ES-I3 (cell line): Measurements from ENCODE around the gene LRP1B.

ENCODE experiments used
- H3K36me3 ChIP-seq: 2 replicates; pipeline ENCODE4 v1.6.1; 2013; ENCODE audit warnings: mild to moderate bottlenecking, low read length, control low read depth, moderate library complexity; ENCODE audit not compliant: insufficient read depth
- H3K4me1 ChIP-seq: 2 replicates; pipeline ENCODE4 v1.6.1; 2013; ENCODE audit warnings: mild to moderate bottlenecking, control low read depth, low read length; ENCODE audit not compliant: insufficient read depth
- H3K9ac ChIP-seq: 2 replicates; pipeline ENCODE4 v1.6.1; 2013; ENCODE audit warnings: low read depth, mild to moderate bottlenecking, low read length, moderate library complexity
- H3K9me3 ChIP-seq: 2 replicates; pipeline ENCODE4 v1.6.1; 2013; ENCODE audit warnings: mild to moderate bottlenecking, low read length, moderate library complexity; ENCODE audit not compliant: control insufficient read depth, insufficient read depth

The LRP1B gene

DNA sequence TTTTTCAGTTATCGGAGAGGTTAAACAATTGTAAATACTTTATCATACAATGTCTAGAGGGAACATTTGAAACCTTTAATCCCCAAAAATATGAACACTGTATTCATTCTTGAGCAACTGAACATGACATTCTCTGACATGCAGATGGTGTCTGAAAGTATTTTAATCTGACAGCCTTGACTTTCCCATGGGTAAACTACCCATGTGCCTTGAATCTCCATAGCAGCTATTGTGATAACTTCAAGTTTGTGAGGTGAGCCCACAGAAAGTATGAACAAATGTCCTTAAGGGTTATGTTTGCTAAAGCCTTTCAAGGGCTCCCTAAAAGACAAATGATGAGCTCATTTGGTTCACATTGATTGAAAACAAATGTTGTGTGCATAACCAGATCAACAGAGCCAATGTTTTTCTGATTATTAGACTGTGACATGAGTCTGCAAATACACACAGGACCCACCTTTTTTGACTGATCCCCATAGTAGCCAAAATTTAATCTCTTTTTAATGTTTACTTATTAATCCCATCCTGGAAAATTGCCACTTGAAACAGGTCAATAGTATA lies 1326.0 kb downstream of the LRP1B start:
- Histone ChIP-seq H3K9me3 (no peaks in the 10 kb centered on the region), H3K4me1 (no peaks in the 10 kb centered on the region), H3K36me3 (no peaks in the 10 kb centered on the region), H3K9ac (no peak overlapping the region)

DNA sequence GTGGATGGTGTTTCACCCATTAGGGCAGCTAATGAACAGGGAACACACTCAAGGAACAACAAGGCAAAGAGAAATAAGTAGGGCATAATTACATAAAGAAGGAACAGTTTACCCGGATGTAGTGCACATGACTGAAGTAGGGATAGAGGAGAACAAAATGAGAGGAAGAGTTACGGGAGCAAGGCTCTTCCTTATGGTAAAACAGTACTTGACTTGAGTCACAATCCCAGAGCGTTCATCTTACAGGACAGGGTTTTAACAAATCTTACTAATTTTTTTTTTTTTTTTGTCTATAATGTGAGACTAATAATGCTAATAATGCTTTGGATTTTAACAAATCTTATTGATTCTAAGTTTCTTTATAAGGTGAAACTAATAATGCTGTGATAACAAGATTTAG lies 1329.5 kb downstream of the LRP1B start:
- Histone ChIP-seq H3K36me3 (no peaks in the 10 kb centered on the region), H3K4me1 (no peaks in the 10 kb centered on the region), H3K9ac (no peak overlapping the region), H3K9me3 (no peaks in the 10 kb centered on the region)

DNA sequence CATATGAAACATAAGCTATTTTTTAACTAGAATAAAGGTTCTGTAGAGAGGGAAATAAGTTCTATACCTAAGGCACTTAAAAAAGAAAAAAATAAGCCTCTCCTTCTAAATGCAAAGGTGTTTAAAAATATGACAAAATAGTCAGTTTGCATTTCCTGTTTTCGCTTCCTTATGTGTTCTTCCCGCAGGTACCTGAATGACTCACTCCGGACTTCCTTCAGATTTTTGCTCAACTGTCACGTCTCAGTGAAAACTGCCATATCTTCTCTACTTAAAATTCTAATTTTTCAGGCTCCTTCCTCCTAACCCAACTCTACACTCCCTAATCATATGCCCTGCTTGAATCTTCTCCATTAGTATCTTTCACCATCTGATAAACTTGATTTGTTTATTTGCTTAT lies 1333.1 kb downstream of the LRP1B start:
- Histone ChIP-seq H3K36me3 (no peaks in the 10 kb centered on the region), H3K9ac (no peak overlapping the region), H3K4me1 (no peaks in the 10 kb centered on the region), H3K9me3 (no peaks in the 10 kb centered on the region)

DNA sequence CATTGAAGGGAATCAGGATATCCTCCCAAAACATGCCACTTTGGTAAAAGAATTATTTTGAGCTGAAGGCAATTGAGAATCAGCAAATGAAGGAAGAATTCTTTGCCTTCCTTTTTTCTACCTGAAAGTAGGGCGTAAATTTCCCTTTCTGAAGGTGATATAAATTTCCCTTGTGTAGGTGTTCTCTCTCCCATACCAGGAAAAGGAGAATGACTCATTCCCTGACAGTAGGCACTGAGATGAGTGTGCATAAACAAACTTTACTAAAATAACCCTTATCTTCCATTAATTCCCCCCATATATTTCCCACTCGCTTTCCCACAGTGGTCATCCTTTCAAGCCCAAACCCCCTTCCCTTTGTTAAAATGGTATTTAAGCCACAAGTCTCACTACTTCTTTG lies 1339.0 kb downstream of the LRP1B start:
- H3K9me3 ChIP-seq, result peaks cover 5% of the 10 kb centered on the region; the same call in 1 of the 2 replicates
- no peaks in the 10 kb centered on the region for H3K36me3 ChIP-seq
- H3K9ac ChIP-seq, result no peak overlapping the region
- H3K4me1 ChIP-seq, result no peaks in the 10 kb centered on the region

DNA sequence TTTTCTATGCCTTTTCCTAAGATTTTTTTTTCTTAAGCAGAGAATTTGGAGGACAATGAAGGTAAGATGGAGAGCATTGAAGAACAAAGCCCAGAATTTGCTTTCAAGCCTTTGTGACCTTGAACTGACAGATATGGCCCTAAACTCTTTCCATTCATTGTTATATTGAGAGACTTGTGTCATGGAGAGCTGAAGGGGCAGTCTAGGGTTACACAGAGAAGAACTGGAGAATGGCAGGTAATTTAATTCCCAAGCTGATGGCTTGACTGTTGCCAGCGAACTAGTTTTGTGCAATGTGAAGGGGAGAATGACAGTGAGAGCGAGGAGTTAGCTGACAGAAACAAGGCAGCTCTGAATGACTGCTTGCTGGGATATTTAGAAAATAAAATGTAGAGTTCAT lies 1344.2 kb downstream of the LRP1B start:
- Histone ChIP-seq H3K36me3 (no peaks in the 10 kb centered on the region), H3K4me1 (peaks cover 4% of the 10 kb centered on the region; the same call in 1 of the 2 replicates), H3K9me3 (peaks cover 3% of the 10 kb centered on the region; the same call in 1 of the 2 replicates), H3K9ac (no peak overlapping the region)

DNA sequence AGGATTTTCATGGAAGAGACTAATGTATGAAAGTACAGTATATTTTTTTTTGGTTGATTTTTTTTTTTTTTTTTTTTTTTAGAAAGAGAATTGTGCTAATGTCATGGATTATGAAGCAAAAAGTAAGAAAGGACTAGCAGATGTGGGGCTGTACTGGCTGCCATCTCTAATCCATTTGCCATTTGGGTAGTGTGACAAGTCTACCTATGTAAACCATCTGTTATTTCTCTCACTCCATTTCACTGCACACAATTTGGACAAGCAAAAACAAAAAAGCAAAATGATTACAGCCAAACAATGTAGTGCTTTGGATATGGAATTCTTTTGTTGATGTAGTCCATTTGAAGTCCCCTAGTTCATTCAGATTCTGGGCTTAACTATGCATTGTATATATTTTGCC lies 1355.4 kb downstream of the LRP1B start:
- Histone ChIP-seq H3K9me3 (no peaks in the 10 kb centered on the region), H3K36me3 (no peaks in the 10 kb centered on the region), H3K4me1 (no peaks in the 10 kb centered on the region), H3K9ac (no peak overlapping the region)

DNA sequence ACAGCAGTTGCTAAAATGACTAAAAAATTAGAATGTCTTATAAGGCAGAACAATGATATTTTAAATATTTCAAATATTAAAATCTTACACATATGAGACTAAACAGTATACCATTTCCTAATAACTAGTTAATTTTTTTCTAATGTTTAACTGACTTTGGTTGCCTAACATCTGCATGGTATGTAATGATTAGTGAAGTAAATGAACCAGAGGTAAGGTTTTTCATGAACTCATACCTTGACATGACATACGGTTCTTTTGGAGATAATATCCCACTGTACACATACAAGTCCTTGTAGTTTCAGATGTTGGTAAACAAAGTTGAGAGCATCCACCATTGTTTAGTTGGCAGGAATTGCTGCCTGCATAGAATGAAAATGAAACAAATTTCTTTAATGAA lies 1360.2 kb downstream of the LRP1B start:
- Histone ChIP-seq H3K4me1 (no peaks in the 10 kb centered on the region), H3K9ac (no peak overlapping the region), H3K36me3 (no peaks in the 10 kb centered on the region), H3K9me3 (no peaks in the 10 kb centered on the region)

DNA sequence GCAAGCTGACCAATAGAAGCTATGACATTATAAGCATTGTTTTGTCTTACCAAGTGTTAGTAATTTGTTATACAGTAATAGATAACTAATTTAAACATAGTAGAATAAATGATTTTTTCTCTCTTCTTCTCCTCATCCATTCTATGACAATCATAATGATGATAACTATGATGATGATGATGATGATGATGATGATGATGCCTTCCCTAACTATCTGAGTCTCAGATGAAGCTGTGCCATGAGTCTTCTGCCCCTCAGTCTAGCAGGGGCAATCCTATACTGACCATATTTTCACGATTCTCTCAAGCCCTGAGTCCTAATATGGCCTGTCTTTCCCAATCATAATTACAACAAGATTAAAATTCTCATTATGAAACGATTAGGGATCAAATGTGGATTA lies 1369.0 kb downstream of the LRP1B start:
- H3K36me3 ChIP-seq, result no peaks in the 10 kb centered on the region
- H3K9me3 ChIP-seq, result no peaks in the 10 kb centered on the region
- H3K4me1 ChIP-seq, result no peaks in the 10 kb centered on the region
- H3K9ac ChIP-seq, result no peak overlapping the region

DNA sequence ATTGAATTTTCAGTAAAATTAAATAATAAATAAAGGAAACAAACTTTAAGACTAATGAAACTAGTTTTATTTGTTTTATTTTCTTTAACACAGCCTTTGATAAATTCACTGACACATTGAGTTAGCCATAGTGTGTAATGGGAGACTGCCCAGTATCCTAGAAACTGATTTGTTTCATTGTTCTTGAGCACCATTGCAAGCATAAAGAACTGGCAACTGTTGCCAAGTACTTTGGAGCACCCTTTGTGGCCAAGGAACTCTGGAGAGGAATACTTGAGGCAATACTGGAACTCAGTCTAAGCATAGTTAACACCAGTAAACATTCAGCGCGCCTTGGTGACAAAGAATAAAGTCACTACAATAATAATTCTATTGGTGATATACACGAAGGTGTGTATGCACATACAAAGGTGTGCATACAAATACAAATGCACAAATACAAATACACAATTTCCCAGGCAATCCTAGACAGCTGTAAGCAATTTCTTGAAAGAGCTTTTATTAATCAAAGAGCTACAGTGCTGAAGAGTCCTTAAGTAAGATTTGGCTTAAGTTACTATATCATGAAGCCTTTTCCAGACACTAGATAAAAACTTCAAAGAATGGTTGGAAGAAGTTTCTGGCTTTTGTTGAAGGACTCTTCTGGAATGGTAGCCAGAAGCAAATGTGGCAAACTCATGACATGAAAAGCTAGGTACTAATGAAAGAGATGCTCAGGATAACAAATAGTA lies 1371.2 kb downstream of the LRP1B start:
- Histone ChIP-seq H3K9ac (no peak overlapping the region), H3K36me3 (no peaks in the 10 kb centered on the region), H3K4me1 (no peaks in the 10 kb centered on the region)

DNA sequence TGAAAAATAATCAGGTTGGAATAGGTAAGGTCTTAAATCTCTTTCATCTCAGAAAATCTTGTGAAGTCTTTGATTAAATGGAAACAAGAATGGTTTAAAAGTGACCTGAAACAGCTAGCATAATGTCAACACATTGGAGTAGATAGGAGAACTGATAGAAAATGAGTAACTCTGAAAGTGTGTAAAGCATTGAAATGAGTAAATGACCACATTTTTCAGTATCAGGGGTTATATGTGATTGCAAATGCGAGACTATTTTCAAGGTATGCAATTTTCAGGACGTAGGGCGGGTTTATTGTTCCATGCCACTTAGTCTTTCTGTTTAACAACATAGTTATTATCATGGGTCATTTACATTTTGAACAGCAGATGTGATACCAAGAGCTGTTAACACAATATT lies 1383.2 kb downstream of the LRP1B start:
- Histone ChIP-seq H3K4me1 (peaks cover 4% of the 10 kb centered on the region; the same call in 1 of the 2 replicates), H3K36me3 (no peaks in the 10 kb centered on the region), H3K9ac (no peak overlapping the region), H3K9me3 (no peaks in the 10 kb centered on the region)

More for the DNA sequence above, 1371.2 kb downstream of the LRP1B start:
- H3K9me3 ChIP-seq, result no peaks in the 10 kb centered on the region

DNA sequence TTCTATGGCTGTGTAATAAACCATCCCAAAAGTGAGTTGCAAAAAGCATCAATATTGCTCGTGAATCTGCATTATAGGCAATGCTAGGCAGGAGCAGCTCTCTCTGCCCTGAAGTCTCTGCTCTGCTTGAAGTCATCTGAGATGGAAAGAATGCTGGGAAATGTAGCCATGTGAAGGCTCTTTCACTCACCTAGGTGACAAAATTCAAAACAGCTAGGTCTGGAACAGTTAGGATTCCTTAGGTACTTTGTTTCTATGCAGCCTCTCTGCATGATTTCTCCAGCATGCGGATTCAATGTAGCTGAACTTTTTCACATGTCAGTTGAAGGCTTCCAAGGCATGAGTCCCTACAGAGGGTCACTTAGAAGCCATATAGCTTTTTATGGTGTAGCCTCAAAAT lies 1383.7 kb downstream of the LRP1B start:
- H3K9me3 ChIP-seq, result no peaks in the 10 kb centered on the region
- no peaks in the 10 kb centered on the region for H3K36me3 ChIP-seq
- peaks cover 4% of the 10 kb centered on the region; the same call in 1 of the 2 replicates for H3K4me1 ChIP-seq
- H3K9ac ChIP-seq, result no peak overlapping the region

DNA sequence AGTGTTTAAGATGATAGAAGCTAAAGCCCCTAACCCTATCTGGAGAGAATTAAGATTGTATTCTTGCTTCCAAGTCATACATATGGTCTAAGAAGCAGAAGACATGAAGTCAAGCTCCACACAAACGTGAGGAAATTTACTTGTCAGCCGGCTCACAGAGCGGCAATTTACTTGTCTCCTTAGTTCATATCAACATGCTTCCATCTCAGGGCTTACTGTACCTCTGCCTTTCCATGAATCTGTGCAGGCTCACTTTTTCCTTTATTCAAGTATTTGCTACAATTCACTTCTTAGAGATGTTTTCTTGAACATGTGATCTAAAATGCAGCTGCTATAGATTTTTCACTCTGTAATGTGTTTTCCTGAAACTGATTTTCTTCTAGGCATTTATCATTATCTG lies 1386.4 kb downstream of the LRP1B start:
- Histone ChIP-seq H3K9ac (no peak overlapping the region), H3K36me3 (no peaks in the 10 kb centered on the region), H3K4me1 (peaks cover 4% of the 10 kb centered on the region; the same call in 1 of the 2 replicates), H3K9me3 (no peaks in the 10 kb centered on the region)

DNA sequence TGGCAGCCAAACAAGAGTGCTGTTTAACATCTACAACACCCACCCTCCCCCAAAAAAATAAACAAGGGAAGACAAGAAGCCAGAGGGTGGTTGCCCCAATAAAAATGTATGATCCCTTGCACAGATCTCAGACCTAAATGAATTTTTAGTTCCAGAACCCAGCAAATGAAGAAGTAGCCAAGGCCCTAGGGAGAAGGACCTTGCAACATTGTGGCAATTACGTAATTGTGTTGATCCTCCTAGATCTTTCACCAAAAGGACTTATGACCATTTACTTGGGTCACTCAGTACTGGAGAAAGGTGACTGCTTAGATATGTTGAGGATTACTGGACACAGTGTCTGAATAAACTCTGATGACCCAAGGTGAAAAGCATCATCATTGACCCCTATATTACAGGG lies 1393.8 kb downstream of the LRP1B start:
- Histone ChIP-seq H3K9me3 (no peaks in the 10 kb centered on the region), H3K9ac (no peak overlapping the region), H3K36me3 (no peaks in the 10 kb centered on the region), H3K4me1 (no peaks in the 10 kb centered on the region)

DNA sequence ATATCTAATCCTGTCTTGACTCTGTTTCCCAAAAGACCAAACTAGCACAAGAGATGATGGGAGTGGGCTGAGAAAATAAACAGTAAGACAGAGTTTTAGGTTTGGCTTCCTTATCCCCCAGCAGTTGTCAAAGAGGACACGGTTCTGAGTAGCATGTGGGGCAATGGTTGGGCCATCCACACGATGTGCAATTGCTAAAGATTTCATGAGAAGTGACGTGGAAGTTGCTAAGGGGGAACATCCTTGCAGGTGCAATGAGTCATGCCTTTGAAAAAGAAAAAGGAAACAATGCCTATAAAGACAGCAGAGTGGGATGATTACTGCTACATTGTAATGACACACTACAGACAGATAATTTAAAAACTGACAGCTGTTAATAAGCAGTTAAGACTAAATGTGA lies 1395.8 kb downstream of the LRP1B start:
- Histone ChIP-seq H3K36me3 (no peaks in the 10 kb centered on the region), H3K9me3 (no peaks in the 10 kb centered on the region), H3K9ac (no peak overlapping the region), H3K4me1 (no peaks in the 10 kb centered on the region)

DNA sequence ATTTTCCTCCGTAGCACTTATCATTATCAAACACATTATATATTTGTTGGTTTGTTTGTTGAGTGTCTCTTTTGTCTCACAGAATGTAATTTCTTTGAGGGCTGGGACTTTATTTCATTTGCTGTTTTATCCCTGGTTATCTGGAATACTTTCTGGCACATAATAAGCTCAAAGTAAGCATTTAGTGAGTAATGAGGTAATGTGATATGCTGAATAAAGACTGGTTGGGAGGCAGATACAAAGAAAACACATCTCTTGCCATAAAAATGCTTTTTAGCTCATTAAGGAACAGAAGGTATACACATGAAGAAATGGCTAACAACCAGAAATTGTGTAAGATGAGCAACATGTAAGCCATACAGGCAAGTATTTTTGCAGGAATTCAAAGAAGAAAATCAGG lies 1411.8 kb downstream of the LRP1B start:
- Histone ChIP-seq H3K9me3 (no peaks in the 10 kb centered on the region), H3K4me1 (no peaks in the 10 kb centered on the region), H3K9ac (no peak overlapping the region), H3K36me3 (no peaks in the 10 kb centered on the region)
